RWPE1 (cell line): Measurements from ENCODE around the gene REPIN1.

ENCODE experiments used
- CTCF ChIA-PET: fragments of 350-600 bp; sonication (Branson Sonifier 250); formaldehyde crosslinking; extraction: SDS; loops from one replicate; lab custom pipeline; 2021; lab: Yijun Ruan, JAX
- POLR2A ChIA-PET: fragments of 400-600 bp; formaldehyde crosslinking; extraction: SDS; loops from one replicate; lab custom pipeline; 2020; ENCODE audit warnings: antibody characterized with exemption; ENCODE audit not compliant: low non-redundant PET; lab: Yijun Ruan, JAX
- DNase-seq: peaks from one replicate; pipeline ENCODE4 v3.0.0; 2012; ENCODE audit warnings: low spot score
- H3K27ac ChIP-seq: fragments of 450-650 bp; 2 replicates; pipeline ENCODE4 v1.5.1; 2017
- CTCF ChIP-seq: fragments of 450-650 bp; conservative IDR thresholded peaks from 2 replicates; pipeline ENCODE4 v1.5.1; 2017; ENCODE audit warnings: low read depth, mild to moderate bottlenecking

The REPIN1 gene

GRCh38 chr7:150363370-150363769 is 5.3 kb upstream of the REPIN1 start:
- CTCF ChIA-PET = no interaction called here
- no peak overlapping the region for H3K27ac ChIP-seq
- no peak for DNase-seq
- POLR2A ChIA-PET = no interaction called here
- TF ChIP-seq CTCF = no peak

GRCh38 chr7:150363872-150364271 is 4.8 kb upstream of the REPIN1 start:
- no peak for DNase-seq

GRCh38 chr7:150365194-150365593 is 3.4 kb upstream of the REPIN1 start:
- H3K27ac ChIP-seq = no peak overlapping the region
- no peak for TF ChIP-seq CTCF
- ChIA-PET CTCF (no interaction called here), POLR2A (interaction anchor here (0.7 kb wide), 1 partner anchor 512 kb away, joined by 3 read pairs; no protein-coding TSS in a partner anchor)
- no peak for DNase-seq

More at GRCh38 chr7:150363872-150364271, 4.8 kb upstream of the REPIN1 start:
- ChIA-PET CTCF (no interaction called here), POLR2A (no interaction called here)
- no peak overlapping the region for H3K27ac ChIP-seq
- TF ChIP-seq CTCF = no peak

GRCh38 chr7:150365673-150366398 is 2.8 kb upstream of the REPIN1 start:
- TF ChIP-seq CTCF = no peak
- DNase-seq = no peak
- H3K27ac ChIP-seq = no peak overlapping the region
- POLR2A ChIA-PET = interaction anchor here (0.7 kb wide), 1 partner anchor 513 kb away, joined by 3 read pairs; no protein-coding TSS in a partner anchor
- CTCF ChIA-PET = interaction anchor here (0.7 kb wide), 1 partner anchor 58 kb away, joined by 4 read pairs; no protein-coding TSS in a partner anchor

GRCh38 chr7:150367677-150368095 is 936 bp upstream of the REPIN1 start:
- ChIA-PET CTCF (no interaction called here), POLR2A (no interaction called here)
- peak overlapping the region; percentile 87 for H3K27ac ChIP-seq
- DNase-seq = peak; percentile 60
- no peak for TF ChIP-seq CTCF

GRCh38 chr7:150368884-150369747 is 494 bp downstream of the REPIN1 start:
- TF ChIP-seq CTCF = no peak
- peak; percentile 41 for DNase-seq
- peak overlapping the region; percentile 87 for H3K27ac ChIP-seq
- CTCF ChIA-PET = interaction anchor here (0.7 kb wide), 2 partner anchors 31 to 52 kb away, joined by 3 read pairs; no protein-coding TSS in a partner anchor
- POLR2A ChIA-PET = no interaction called here
